ENCODE results near the gene PGM2L1. TPM values are rescaled to one million over a fixed set of nuclear protein-coding genes. Genes with fewer than 3 reads are reported as not detected.

The PGM2L1 gene
- total and polyA plus RNA-seq, 2 of the 4 experiments (the other 2 are of a cell fraction) = 0.72 to 1.8 TPM

DNA sequence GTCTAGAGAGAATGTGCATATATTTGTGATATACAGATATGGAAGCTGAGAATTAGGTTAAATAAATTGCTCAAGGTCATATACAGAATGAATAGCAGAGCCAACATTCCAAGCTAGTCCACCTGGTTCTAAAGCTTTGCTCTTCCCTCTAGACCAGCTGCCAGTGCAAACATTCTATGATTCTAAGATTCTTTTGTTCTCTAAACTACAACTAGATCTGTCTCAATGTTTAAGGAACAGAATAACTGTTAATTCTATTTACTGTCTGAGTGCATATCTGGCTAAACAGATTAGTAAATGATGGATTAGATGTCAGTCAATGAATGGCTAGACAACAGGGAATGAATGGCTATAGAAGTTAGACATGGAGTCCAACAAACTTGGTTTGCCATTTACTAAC, 49.5 kb upstream of the PGM2L1 start:
- Histone ChIP-seq H3K9me1 (ENCODE audit: insufficient read depth, low read length) (no peaks in the 10 kb centered on the region), H3K9ac (ENCODE audit: low read depth, low read length) (no peak overlapping the region), H3K27me3 (ENCODE audit: control insufficient read depth, insufficient read depth, low read length) (peaks cover 6% of the 10 kb centered on the region), H3K14ac (replicated peaks; ENCODE audit: low read depth, low read length) (no peak overlapping the region), H3K4me2 (ENCODE audit: low read depth, low read length) (no peak overlapping the region), H3K23ac (ENCODE audit: low read depth, low read length) (no peak overlapping the region), H2AFZ (replicated peaks; ENCODE audit: low read length, poor library complexity) (no peak overlapping the region), H2BK5ac (ENCODE audit: low read depth, low read length, poor library complexity, severe bottlenecking) (no peak overlapping the region), H2BK120ac (ENCODE audit: low read depth, low read length) (no peak overlapping the region), H3K27ac (ENCODE audit: insufficient read depth, low read length) (no peak overlapping the region), H4K8ac (ENCODE audit: low read depth in 2 of 2, low read length in 2 of 2) (no peak overlapping the region), H3K36me3 (ENCODE audit: control insufficient read depth, insufficient read depth, low read length) (no peaks in the 10 kb centered on the region), H3K4me3 (ENCODE audit: insufficient read depth, low read depth, low read length) (no peak overlapping the region), H3K9me3 (ENCODE audit: control insufficient read depth, insufficient read depth, low read length) (no peaks in the 10 kb centered on the region), H3K18ac (ENCODE audit: low read depth, low read length) (no peak overlapping the region), H3K4me1 (ENCODE audit: control insufficient read depth, insufficient read depth, low read length) (peaks cover 4% of the 10 kb centered on the region), H3K79me1 (ENCODE audit: low read depth in 1 of 2, low read length in 2 of 2) (no peaks in the 10 kb centered on the region), H2BK20ac (ENCODE audit: low read depth, low read length) (no peak overlapping the region), H2AK9ac (replicated peaks; ENCODE audit: low read depth, low read length, poor library complexity) (no peak overlapping the region), H3K56ac (ENCODE audit: extremely low read depth, insufficient read depth, low read length) (no peak overlapping the region), H4K20me1 (ENCODE audit: insufficient read depth, low read length) (no peaks in the 10 kb centered on the region), H4K5ac (ENCODE audit: low read depth, low read length) (no peak overlapping the region), H4K91ac (ENCODE audit: insufficient read depth, low read depth, low read length) (no peak overlapping the region), H3K4ac (ENCODE audit: low read depth, low read length) (no peak overlapping the region), H2BK15ac (ENCODE audit: low read depth, low read length) (no peak overlapping the region), H2AK5ac (ENCODE audit: low read depth, low read length) (no peak overlapping the region)
- ATAC-seq (ENCODE audit: low read depth) = no peak
- no peak for DNase-seq
- intact Hi-C loops (cut with micrococcal nuclease) = loop anchor here (10.0 kb wide), 1 partner anchor 123 kb away; no protein-coding TSS in a partner anchor
- in situ Hi-C loops (cut with MboI; ENCODE audit: low sequenced_read_pairs) = loop anchor here (10.0 kb wide), 1 partner anchor 483 kb away; no protein-coding TSS in a partner anchor
- TF ChIP-seq MAFK (IDR thresholded peaks at IDR 0.05; ENCODE audit: low read depth, low read length) (no peak), RAD21 (IDR thresholded peaks at IDR 0.05; ENCODE audit: low read length) (no peak)
- dilution Hi-C loops (cut with HindIII; ENCODE audit: low sequenced_read_pairs, unreplicated experiment) = no loop called here
- ChIA-PET POLR2A (ENCODE audit: unreplicated experiment) (no interaction called here), CTCF (interaction anchor here (1.1 to 1.8 kb wide), 2 partner anchors 13 to 192 kb away, joined by 3 to 7 read pairs; no protein-coding TSS in a partner anchor)
- BruUV-seq (replicated peaks) = no TSS peak
